Activated CD8-positive, alpha-beta memory T cell treated with anti-CD3 and anti-CD28 coated beads for 24 hours (primary cell): ENCODE results near the gene VAV2.

ENCODE experiments used
- DNase-seq: peaks from one replicate; pipeline ENCODE4 v3.0.0-alpha.2; 2020

VAV2 gene

DNA sequence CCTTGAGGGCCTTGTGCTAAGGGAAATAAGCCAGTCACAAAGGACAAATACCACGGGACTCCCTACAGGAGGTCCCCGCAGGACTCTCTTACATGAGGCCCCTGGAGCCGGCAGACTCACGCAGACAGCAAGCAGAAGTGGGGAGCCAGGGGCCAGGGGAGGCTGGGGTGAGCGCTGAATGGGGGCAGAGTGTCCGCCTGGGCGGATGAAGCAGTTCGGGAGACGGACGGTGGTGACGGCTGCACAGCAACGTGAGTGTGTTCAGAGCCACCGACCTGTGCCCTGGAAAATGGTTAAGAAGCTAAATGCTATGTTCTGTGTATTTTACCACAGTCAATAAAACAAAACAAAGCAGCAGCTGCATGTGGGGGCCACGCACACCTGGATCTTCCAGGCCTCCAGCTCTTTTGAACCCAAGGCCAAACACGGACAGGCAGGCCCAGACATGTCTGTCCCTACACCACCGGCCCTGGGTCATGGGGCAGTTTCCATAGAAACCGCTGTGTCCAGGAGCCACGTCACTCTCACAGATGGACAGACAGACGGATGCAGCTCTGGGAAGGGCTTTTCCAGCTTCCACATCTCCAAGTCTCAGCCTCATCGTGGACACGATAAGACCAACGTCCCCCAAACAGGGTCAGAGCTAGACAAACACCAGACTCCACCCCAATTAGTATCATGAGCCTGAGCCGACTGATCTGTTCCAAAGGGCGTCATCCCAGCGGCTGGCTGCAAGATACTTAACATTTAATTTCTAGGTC is 103.9 kb downstream of the VAV2 start:
- no peak for DNase-seq

DNA sequence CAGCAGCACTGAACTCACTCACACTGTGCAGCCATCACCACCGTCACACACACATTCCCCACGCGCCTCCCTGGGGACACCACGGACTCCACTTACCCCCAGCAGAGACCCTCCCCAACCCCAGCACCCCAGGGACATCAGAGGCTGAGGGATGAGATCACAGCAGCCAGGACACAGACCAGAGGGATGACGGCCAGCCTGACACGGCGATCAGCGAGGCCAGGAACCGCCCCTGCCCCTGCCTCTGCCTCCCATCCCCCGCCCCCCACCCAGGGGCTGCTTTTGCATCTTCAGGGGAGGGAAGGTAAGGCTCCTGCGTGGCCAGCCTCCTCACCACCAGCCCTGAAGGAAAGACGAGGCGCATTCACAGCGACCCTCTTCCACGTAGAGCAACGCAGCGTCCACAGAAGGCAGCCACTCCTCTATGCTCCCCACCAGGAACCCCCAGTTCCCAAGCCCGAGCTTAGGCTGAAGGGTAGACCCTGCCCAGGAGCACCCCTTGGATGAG is 104.5 kb downstream of the VAV2 start:
- no peak for DNase-seq

DNA sequence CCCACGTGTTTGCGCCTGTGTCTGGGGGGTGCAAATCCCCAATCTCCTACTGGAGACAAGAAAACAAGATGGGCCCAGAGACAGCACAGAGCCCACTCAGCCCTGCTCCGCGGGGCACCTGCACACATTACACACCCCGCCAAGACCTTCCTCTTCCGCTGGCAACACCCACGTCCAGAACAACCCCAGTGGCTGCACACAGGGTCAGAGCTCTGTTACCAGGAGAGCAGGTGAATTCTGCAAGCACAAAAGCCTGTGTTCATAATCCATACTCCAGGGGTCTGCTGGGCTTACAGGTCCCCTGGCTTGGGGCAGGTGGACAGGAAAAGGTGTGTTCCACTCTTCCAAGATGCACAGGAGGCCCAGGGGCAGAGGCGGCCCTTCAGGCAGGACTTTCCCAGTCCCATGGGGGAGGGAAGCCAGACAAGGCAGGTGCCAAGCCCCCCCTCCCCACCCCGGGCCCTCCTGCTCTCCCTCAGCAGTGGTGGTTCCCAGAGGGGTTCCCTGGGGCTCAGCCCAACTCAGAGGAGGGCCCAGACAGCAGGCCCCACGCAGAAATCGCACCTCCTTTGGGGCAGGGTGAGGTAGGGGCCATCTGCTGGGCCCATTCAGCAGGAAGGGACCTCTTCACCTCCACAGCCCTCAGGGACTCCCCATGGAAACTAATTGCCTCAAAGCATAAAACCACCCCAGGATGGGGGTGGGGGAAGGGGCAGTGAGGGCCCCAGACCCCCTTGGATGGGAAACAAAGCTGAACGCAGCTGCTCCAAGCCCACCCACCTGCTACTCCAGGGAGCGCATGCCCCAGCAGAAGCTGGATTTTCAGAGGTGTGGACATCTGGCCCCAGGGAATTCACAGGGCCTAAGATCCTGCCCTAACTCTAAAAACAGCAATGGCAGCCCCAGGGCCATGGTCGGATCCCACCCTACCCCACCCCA is 105.3 kb downstream of the VAV2 start:
- no peak for DNase-seq

DNA sequence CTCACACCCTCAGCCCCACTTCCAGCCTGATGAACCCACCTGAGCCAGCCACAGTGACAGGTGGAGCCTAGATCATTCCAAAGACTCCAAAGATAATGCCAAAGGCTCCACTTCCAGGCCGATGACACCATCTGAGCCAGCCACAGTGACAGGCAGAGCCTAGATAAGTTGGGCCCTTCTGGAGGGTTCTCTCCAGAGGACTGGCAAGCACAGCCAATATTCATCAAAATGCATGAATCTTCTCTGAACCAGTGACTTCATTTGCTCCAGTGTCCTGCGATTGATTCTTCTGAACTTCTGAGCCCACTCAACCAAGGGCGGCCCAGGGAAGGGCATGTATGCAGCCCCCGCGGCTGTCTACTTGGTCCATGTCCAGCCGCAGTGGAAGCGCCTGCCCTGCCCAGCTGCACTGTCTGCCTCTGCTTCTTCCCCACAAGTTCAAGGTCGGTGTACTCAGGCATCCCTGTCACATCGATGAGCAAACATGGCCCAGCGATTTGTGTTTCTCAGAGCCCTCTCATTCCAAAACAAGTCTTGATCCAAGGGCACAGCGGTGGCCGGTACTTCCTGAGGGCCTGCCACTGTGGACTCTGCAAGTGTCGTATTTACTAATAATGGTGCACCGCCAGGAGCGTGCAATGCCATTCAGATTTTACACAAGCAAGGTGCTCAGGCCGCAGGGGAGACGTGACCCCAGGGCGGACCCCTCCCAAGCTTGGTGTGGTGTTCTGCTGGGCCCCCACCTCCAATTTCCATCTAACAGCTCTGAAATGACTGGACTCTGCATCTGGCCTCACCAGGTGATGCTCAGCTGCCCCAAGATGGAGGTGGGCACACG is 107.0 kb downstream of the VAV2 start:
- DNase-seq = no peak

DNA sequence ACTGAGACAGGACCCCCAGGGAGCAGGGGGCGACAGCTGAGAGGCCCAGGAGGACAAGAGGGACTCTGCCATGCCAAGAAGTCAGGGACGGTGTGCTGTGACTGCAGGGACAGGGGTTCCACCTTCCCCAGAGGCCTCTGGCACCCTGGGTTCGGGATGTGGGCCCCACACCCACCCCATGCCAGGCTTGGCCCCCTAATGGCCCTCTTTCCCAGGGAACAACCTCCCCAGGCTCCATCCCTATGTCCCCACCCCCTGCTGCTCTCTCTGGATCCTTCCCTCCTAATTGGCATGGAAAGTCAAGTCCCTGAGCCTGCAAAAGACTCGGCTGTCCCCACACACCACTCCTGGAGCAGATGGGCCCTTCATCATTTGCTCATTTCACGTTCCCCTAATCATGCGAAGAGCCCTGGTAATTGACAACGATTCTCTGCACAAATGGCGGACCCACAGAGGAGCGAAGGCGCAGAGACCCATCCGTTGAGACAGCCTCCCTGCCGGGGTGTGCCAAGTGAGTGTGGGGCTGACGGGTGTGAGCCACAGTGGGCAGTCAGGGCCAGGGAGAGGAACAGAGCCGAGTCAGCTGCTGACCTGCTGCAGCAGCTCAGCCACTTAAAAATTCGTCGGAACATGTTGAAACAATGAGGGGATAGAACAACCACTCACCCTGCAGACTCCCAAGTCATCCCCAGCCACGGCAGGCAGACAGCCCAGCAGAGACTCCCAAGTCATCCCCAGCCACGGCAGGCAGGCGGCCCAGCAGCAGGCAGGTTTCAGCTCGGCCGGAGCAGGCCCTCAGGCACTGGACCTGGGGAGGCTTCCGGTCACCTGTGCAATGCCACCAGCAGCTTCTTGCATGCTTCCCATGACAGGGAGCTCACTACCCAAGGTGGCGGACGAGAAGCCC is 109.0 kb downstream of the VAV2 start:
- no peak for DNase-seq

DNA sequence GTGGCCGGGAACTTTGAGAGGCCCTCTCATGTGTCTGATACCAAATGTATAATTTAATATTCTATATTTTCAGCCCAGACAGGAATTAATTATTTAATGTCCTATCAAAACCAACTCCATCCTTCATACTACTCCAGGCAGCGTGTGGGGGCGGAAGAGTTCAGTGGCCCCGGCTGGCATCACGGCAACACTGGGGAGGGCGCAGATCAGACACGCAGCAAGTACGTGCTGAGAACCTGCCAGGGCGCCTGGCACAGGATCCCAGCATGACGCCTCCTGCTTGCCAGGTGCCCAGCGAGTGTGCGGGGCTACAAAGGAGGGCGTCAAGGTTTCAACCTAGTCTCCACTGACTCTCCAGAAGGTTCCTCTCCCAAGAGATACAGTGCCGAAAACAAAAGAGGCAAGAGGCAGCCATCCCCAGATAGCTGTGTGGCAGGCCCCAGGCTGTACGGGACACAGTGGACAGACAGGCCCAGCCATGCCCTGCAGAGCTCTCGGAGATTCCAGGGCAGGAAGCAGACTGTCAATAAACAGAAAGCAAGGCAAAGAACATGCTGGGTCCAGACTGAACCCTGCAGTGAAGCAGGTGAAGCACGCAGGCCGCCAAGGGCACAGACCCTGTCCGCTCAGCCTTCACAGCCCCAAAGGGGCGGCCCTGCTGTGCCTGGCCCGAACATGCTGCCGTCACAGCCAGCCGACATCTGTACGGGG is 110.3 kb downstream of the VAV2 start:
- no peak for DNase-seq

DNA sequence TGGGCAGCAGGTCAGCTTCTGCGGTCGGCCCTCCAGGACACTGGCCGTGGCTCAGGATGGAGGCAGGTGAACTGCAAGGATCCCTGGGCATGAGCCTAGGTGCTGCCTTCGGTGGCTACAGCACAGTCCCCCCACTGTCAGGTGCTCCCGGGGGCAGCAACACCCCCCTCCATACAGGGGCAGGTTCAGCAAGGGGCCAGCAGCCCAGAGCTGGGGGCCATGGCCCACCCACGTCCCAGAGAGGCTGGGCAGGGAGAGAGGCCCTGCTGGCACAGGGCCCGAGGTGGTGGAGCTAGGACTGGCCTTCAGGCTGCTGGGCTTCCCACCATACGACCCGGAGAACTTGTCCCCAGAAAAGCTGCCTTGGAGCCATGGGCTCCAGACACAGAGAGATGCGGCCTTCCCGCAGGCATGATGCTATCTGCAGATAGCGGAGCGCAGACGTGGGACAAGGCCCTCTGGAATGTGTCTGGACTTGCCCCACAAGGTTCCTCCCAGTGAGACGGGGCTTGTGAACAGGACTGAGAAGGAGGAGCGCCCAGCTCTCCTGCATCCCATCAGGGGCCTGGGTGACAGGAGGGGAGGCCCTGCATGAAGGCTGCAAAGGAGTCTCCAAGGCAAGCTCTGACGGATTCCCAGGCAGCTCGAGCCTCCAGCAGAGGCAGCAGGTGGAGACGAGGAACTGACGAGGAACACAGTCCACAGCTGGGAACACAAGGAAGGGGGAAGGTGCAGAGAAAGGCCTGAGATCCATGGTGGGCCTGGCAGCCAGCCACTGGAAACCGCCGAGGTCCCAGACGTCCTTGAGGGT is 111.1 kb downstream of the VAV2 start:
- DNase-seq = no peak

DNA sequence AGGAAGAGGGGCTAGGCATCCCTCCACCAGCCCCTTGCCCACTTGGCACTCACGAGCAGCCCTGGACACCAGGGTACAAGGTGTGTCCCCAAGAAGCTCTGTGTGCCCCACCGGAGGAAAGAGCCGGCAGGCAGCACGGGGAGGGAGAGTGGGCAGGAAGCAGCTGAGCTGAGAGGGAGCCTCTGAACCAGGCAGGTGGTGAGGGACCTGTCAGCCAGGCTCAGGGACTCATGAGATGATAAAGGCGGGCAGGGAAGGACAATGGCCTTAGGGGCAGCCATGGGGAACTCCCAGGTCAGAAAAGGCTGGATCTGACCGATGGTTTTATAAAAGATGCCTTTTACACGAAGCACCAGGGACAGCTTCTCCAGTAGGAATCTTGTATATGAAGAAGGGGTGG is 112.0 kb downstream of the VAV2 start:
- no peak for DNase-seq

DNA sequence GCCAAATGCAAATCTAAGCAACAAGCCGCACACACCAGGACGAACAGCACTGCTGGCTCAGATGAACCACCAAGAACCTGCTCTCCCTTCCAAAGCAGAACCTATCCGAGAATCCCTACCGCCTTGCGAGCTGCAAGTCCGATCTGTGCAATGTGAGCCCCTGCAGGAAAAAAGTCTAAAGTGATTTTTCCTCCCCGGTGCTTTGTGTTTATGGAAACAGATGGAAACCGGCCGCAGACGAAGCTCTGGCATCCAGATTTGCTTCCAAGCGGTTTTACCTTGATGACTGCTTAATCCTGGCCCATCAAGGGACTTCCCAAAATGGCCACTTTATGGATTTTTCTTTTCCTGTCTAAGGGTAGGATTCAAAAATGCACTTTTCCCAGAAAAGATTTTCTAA is 112.5 kb downstream of the VAV2 start:
- DNase-seq = no peak

DNA sequence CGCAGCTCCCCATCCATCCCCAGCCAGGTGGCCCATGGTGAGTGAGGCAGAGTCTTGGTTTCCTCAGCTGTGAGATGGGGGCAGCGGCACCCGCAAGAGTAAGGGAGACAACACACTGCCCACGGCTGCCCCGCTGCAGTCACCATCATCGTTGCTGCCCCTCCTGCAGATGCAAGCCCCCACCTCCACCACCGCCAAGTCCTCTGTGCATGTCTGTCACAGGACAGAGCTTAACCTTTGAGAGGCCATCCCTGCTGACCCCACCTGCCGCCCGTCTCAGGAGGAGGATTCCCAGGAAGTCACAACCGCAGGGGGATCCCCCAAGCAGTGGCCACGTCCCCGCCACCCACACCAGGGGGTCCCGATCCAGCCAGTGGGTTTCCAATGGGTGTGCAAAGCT is 113.7 kb downstream of the VAV2 start:
- no peak for DNase-seq

DNA sequence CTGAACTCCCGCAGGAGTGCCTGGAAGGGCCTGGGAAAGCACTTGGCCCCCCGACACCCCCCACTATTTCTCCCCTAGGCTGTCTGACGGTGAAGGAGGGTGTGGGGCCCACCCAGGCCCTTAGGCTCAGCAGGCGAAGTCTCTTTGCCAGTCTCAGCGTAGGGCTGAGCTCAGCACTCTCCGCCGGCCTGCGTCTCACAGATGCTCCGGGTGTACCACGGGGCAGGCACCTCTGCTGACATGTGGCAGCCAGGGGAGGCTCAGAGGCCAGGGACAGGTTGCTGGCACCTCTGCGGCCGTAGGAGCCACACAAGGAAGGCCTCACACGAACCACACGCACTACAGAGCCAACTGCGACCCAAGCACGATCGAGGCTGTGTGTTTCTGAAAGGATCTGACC is 114.2 kb downstream of the VAV2 start:
- DNase-seq = no peak

DNA sequence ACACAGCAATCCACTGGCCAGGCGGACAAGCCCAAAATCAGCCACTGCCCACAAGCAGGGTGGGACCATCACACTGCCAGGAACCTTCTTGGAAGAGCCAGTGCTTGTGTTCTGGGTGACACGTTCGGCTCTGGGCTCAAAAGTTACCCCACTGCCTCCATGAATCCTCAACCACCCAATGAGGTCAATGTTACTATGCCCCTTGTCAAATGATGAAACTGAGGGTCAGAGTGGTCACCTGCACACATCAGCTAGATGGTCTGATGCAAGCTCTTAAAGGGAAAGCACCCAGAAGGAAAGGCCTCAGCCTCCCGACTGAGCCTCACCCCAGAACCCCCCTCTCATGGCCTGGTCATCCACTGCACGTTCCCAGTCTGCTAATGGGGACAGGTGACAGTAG is 114.8 kb downstream of the VAV2 start:
- no peak for DNase-seq

DNA sequence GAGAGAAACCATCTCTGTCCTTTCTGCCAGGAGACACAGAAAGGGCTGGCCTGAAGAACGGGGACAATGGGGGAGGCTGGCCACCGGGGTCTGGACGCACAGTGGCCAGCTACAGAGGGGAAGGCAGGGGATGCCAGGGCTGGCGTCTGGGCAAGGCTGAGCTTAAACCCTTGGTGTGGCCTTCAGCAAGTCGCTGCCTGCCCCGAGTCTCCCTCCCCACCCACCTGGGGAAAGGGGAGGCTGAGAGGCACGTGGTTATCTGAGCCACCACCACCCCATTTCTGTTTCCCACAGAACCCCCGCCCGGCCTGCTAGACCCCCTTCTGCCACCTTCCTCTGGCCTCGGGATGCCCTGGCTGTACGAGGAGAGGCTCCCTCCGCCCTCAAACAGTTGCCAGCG is 115.3 kb downstream of the VAV2 start:
- DNase-seq = no peak

DNA sequence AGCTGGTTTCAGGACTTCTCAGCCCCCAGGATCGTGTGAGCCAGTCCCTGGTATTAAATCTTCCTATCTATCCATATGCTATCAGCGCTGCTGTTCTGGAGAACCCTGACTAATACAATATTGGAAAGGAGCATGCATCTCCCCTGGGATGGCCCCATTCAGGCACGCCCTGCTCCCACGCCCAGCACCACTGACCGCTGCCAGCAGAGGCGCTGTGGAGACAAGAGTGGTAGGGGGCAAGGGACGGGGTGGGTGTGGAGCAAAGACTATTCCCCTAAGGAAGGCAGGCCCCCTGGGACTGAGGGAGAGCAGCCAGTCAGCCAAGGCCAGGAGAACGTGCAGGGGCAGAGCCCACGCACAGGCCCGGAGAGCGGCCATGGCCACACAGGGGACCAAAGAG is 116.0 kb downstream of the VAV2 start:
- no peak for DNase-seq

DNA sequence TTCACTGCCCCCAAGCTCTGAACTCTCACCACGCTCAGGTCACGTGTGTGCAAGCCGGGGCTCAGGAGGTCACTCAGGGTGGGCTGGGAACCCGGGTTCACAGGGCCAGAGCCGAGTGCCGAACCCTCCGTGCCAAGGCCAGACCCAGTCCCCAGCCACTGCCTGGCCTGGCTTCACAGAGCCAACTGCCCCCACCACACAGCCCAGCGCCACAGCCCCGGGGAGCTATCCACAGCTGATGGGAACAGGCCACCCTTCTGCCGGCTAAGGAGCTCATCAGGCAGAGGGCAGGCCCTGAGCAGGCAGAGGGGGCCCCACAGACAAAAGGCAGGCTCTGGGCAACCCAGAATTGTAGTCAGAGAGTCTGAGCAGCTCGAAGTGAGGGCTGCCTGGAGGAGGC is 117.0 kb downstream of the VAV2 start:
- DNase-seq = no peak

DNA sequence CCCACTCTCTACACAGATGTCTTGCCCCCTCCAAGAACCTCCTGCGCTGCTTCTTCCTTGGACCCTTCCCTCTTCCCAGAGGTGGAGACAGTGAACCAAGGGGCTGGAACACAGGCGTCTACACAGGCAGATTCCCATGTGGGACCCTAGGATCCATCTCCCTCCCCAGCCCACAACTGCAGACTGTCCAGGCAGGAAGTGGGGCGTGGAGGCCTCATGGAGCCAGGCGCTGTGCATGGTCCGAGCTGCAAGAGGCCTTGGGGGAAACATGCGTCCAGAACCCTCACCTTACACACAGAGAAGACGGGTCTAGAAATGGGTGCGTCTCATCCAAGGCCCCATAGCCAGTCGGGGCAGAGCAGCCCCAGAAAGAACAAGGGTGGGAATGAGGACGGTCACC is 117.5 kb downstream of the VAV2 start:
- DNase-seq = no peak

DNA sequence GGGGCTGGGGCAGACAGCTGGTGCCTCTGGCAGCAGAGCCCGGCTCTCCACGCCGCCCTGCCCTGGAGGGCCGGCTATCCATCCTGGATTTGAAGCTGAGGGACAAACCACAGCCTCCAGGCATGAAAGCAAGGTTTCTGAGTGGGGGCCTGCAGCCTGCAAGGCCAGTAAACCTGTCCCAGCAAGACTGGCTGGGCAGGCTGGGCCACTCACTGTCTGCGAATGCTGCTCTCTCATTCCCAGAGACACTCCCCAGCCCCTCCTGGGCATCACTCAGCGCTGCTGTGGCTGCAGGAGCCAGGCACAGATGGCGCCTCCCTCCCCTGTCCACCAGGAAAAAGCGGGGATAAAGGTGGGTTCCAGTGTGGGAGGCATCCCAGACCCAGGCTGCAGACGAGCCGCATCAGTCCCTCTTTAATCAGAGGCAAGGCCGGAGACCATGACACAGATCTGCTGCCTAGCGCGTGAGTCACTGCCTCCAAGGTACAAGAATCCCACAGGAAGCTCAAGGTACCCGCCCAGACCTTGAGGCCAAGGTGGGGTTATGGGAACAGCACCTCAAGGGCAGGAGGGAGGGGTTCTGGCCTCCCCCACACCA is 118.0 kb downstream of the VAV2 start:
- no peak for DNase-seq

DNA sequence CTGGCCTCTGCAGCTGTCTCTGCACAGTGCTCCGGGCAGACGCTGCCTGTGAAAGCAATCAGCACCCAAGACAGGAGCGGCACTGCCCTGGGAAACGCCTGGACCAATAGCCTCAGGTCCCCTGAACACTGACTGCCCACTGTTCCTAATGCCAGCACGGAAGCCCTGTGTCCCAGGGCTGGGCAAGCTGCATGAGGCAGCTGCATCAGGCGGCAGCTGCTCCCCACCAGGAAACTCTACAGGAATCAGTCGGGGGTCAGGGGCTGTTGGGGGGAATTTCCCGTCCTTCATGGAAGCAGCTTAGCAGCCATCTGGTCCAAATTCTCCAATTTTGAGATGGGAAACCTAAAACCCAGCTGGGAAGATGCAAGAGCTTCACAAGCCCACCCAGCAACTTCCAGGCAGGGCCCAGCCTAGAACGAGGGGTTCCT is 118.6 kb downstream of the VAV2 start:
- no peak for DNase-seq

DNA sequence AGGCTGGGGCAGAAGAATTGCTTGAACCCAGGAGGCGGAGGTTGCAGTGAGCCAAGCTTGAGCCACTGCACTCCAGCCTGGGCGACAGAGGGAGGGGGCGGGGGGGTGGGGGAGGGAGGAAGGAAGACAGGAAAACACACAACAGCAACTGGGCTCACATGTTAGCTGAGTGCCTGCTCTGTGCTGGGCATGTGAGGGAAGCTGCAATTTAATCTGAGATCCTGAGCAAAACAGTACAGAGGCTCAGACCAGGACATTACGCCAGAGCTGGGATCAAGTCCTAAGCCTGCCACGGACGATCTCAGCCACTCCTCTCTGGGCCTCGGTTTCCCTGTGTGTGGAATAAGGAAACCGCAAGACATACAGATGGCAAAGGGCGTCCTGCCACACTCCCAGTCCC is 119.1 kb downstream of the VAV2 start:
- DNase-seq = no peak
